Memory B cell (primary cell): Measurements from ENCODE around the gene TNFAIP2.
A peak's percentile ranks its signal among the peaks of the same experiment; 100 is the strongest.

Experiments
- ATAC-seq: fragments of 150-1000 bp; cut with Tn5 transposase; 2 replicates; pipeline ENCODE4 v1.10.0; 2021; ENCODE audit warnings: low read depth, mild to moderate bottlenecking, moderate library complexity
- DNase-seq, 2 donors: peaks; one replicate each; pipeline ENCODE4 v3.0.0; 2022; ENCODE audit warnings: low spot score in 2 of 2
- H3K27ac Mint-ChIP-seq: one replicate; pipeline ENCODE4 v1.8.0; 2022; ENCODE audit warnings: mild to moderate bottlenecking, moderate library complexity, mixed read lengths
- H3K27me3 Mint-ChIP-seq: one replicate; pipeline ENCODE4 v1.8.0; 2022; ENCODE audit warnings: mixed read lengths
- H3K36me3 Mint-ChIP-seq: one replicate; pipeline ENCODE4 v1.8.0; 2022; ENCODE audit warnings: mild to moderate bottlenecking, mixed read lengths
- H3K4me1 Mint-ChIP-seq: one replicate; pipeline ENCODE4 v1.8.0; 2022; ENCODE audit warnings: mixed read lengths
- H3K4me3 Mint-ChIP-seq: one replicate; pipeline ENCODE4 v1.8.0; 2022; ENCODE audit warnings: mild to moderate bottlenecking, moderate library complexity, mixed read lengths
- H3K9me3 Mint-ChIP-seq: one replicate; pipeline ENCODE4 v1.8.0; 2022; ENCODE audit warnings: mixed read lengths

TNFAIP2 gene

GRCh38 chr14:103136388-103137271, 13.4 kb downstream of the TNFAIP2 start:
- DNase-seq (no peak), ATAC-seq (no peak)
- peaks cover 14% of the 10 kb centered on the region for H3K4me1 Mint-ChIP-seq
- no peaks in the 10 kb centered on the region for H3K9me3 Mint-ChIP-seq
- peaks cover 6% of the 10 kb centered on the region for H3K27me3 Mint-ChIP-seq
- no peak overlapping the region for H3K27ac Mint-ChIP-seq
- no peaks in the 10 kb centered on the region for H3K36me3 Mint-ChIP-seq
- no peak overlapping the region for H3K4me3 Mint-ChIP-seq

- H3K36me3 Mint-ChIP-seq, result no peaks in the 10 kb centered on the region
- peaks cover 14% of the 10 kb centered on the region for H3K4me1 Mint-ChIP-seq
- no peak overlapping the region for H3K4me3 Mint-ChIP-seq
- H3K9me3 Mint-ChIP-seq, result no peaks in the 10 kb centered on the region
- DNase-seq (no peak), ATAC-seq (no peak)
- H3K27ac Mint-ChIP-seq, result no peak overlapping the region
- H3K27me3 Mint-ChIP-seq, result peaks cover 11% of the 10 kb centered on the region
Measured at GRCh38 chr14:103137689-103138300, 14.5 kb downstream of the TNFAIP2 start.

- peaks cover 14% of the 10 kb centered on the region for H3K4me1 Mint-ChIP-seq
- no peak overlapping the region for H3K27ac Mint-ChIP-seq
- H3K9me3 Mint-ChIP-seq, result no peaks in the 10 kb centered on the region
- no peak for ATAC-seq
- H3K4me3 Mint-ChIP-seq, result no peak overlapping the region
- H3K27me3 Mint-ChIP-seq, result peaks cover 17% of the 10 kb centered on the region
- no peaks in the 10 kb centered on the region for H3K36me3 Mint-ChIP-seq
- no peak for DNase-seq
Measured at GRCh38 chr14:103138301-103139131, 15.3 kb downstream of the TNFAIP2 start.

- no peaks in the 10 kb centered on the region for H3K36me3 Mint-ChIP-seq
- H3K4me1 Mint-ChIP-seq, result peaks cover 14% of the 10 kb centered on the region
- H3K27ac Mint-ChIP-seq, result no peak overlapping the region
- H3K27me3 Mint-ChIP-seq, result peaks cover 18% of the 10 kb centered on the region
- H3K4me3 Mint-ChIP-seq, result no peak overlapping the region
- DNase-seq (no peak), ATAC-seq (no peak)
- H3K9me3 Mint-ChIP-seq, result no peaks in the 10 kb centered on the region
Measured at GRCh38 chr14:103139132-103140025, 16.1 kb downstream of the TNFAIP2 start.

GRCh38 chr14:103140316-103141109, 17.3 kb downstream of the TNFAIP2 start:
- H3K9me3 Mint-ChIP-seq, result no peaks in the 10 kb centered on the region
- ATAC-seq, result peak; percentile 87
- peaks cover 14% of the 10 kb centered on the region for H3K4me1 Mint-ChIP-seq
- peak overlapping the region; percentile 54 for H3K4me3 Mint-ChIP-seq
- DNase-seq, result peak; percentile 52 to 59
- H3K27me3 Mint-ChIP-seq, result peaks cover 19% of the 10 kb centered on the region
- peak overlapping the region; percentile 80 for H3K27ac Mint-ChIP-seq
- no peaks in the 10 kb centered on the region for H3K36me3 Mint-ChIP-seq

- peak overlapping the region; percentile 54 for H3K4me3 Mint-ChIP-seq
- peak in 1 of 2 donors; percentile 11 for DNase-seq
- peak overlapping the region; percentile 80 for H3K27ac Mint-ChIP-seq
- peak; percentile 28 for ATAC-seq
- peaks cover 24% of the 10 kb centered on the region for H3K27me3 Mint-ChIP-seq
- H3K9me3 Mint-ChIP-seq, result no peaks in the 10 kb centered on the region
- peaks cover 14% of the 10 kb centered on the region for H3K4me1 Mint-ChIP-seq
- H3K36me3 Mint-ChIP-seq, result no peaks in the 10 kb centered on the region
Measured at GRCh38 chr14:103141117-103141796, 18.0 kb downstream of the TNFAIP2 start.

- Mint-ChIP-seq H3K4me1 (peaks cover 14% of the 10 kb centered on the region), H3K27ac (no peak overlapping the region), H3K9me3 (no peaks in the 10 kb centered on the region), H3K27me3 (peaks cover 24% of the 10 kb centered on the region), H3K36me3 (no peaks in the 10 kb centered on the region), H3K4me3 (no peak overlapping the region)
- no peak for DNase-seq
- ATAC-seq, result no peak
Measured at GRCh38 chr14:103142026-103142425, 18.8 kb downstream of the TNFAIP2 start.

- H3K27ac Mint-ChIP-seq, result no peak overlapping the region
- ATAC-seq, result no peak
- peaks cover 14% of the 10 kb centered on the region for H3K4me1 Mint-ChIP-seq
- H3K27me3 Mint-ChIP-seq, result peaks cover 25% of the 10 kb centered on the region
- no peaks in the 10 kb centered on the region for H3K36me3 Mint-ChIP-seq
- H3K9me3 Mint-ChIP-seq, result no peaks in the 10 kb centered on the region
- H3K4me3 Mint-ChIP-seq, result no peak overlapping the region
- DNase-seq, result no peak
Measured at GRCh38 chr14:103142721-103143302, 19.6 kb downstream of the TNFAIP2 start.

GRCh38 chr14:103143506-103143905, 20.2 kb downstream of the TNFAIP2 start:
- no peaks in the 10 kb centered on the region for H3K36me3 Mint-ChIP-seq
- no peak overlapping the region for H3K4me3 Mint-ChIP-seq
- H3K9me3 Mint-ChIP-seq, result no peaks in the 10 kb centered on the region
- ATAC-seq (no peak), DNase-seq (no peak)
- peaks cover 14% of the 10 kb centered on the region for H3K4me1 Mint-ChIP-seq
- H3K27ac Mint-ChIP-seq, result no peak overlapping the region
- peaks cover 26% of the 10 kb centered on the region for H3K27me3 Mint-ChIP-seq

GRCh38 chr14:103144085-103144484, 20.8 kb downstream of the TNFAIP2 start:
- H3K36me3 Mint-ChIP-seq, result no peaks in the 10 kb centered on the region
- no peak overlapping the region for H3K4me3 Mint-ChIP-seq
- peaks cover 14% of the 10 kb centered on the region for H3K4me1 Mint-ChIP-seq
- DNase-seq, result no peak
- H3K27ac Mint-ChIP-seq, result no peak overlapping the region
- ATAC-seq, result no peak
- peaks cover 28% of the 10 kb centered on the region for H3K27me3 Mint-ChIP-seq
- H3K9me3 Mint-ChIP-seq, result no peaks in the 10 kb centered on the region

GRCh38 chr14:103146141-103146709, 23.0 kb downstream of the TNFAIP2 start:
- Mint-ChIP-seq H3K27ac (no peak overlapping the region), H3K36me3 (no peaks in the 10 kb centered on the region), H3K4me3 (no peak overlapping the region), H3K9me3 (no peaks in the 10 kb centered on the region), H3K4me1 (peaks cover 3% of the 10 kb centered on the region), H3K27me3 (peaks cover 27% of the 10 kb centered on the region)
- ATAC-seq (no peak), DNase-seq (no peak)
